GM19455 (cell line): ENCODE measurements around the gene POLR3B.
"Not testable (repeated sequence)": the region's sequence is repeated elsewhere in the genome, so short reads cannot be mapped to it uniquely, and the experiment has no call there.

ENCODE experiments used
- ATAC-seq: cut with Tn5 transposase; IDR thresholded peaks from one replicate; pipeline ENCODE4 v1.9.1; 2021; ENCODE audit not compliant: unreplicated experiment

The POLR3B gene

DNA sequence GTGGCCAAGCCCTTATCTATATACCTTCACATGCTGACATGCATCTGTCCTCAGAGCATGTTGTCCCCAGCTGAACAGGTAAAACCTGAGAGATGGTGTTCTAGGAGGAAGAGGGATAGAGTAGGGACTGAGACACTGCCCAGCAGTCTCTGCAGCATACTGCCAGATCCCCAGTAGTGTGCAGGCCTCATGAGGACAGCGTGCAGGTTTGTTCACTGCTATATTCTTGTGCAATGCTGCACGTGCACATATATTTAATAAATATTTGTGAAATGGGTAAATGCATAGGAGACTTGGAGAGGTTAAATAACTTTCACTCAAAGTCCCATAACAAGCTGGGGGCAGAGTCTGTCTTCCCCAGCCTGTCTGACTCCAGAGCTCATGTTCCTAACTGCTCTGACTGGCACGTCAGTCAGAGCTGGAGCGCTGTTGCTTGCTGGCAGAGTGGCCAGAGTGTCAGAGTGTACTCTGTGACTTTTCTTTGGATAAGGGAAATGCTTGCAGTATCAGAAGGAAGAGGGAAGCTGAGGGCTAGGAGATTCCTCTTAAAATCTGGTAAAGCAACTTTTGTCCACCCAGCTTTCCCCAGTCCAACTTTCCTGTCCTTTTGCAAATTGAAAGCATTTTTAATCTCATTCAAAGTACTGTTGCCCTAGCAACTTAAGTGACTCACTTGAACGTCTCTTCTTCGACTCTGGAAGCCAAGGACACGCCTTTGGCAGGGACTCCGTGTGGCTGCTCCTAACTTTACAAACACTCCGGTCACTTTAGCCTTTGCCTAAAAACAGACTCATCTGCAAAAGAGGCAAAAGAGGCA lies 14.9 kb upstream of the POLR3B start:
- ATAC-seq = no peak

DNA sequence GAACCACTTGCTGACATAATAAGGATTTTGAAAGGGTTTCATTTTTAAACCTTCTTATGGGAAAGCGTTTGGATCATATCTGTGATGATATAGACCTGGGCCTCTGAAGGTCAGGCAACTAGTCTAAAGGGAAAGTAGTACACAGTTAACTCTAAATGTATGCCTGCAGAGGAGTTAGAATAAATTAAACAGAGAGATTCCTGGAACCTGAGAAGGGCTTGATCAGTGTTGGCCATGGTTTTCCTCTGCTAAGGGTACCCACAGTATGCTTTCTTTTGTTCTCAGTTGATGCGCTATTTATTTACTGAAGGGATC lies 14.4 kb upstream of the POLR3B start:
- ATAC-seq = no peak

DNA sequence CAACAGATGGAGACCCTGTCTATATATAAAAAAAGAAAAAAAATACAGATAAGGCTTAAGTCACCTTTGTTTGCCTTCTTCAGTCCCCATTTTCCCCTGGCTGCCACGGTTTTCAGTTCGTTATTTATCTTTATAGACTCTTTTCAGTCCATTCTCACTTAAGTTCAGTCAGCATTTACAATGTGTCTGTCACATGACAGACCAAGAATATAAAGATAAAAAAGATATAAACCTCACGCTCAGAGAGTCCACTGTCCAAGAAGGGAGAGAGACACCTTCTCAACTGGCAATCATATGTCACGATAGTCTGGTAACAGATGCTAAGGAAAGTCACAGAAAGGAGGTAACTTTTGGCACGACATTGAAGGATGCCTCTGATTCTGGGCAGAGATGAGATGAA lies 13.4 kb upstream of the POLR3B start:
- no peak for ATAC-seq

DNA sequence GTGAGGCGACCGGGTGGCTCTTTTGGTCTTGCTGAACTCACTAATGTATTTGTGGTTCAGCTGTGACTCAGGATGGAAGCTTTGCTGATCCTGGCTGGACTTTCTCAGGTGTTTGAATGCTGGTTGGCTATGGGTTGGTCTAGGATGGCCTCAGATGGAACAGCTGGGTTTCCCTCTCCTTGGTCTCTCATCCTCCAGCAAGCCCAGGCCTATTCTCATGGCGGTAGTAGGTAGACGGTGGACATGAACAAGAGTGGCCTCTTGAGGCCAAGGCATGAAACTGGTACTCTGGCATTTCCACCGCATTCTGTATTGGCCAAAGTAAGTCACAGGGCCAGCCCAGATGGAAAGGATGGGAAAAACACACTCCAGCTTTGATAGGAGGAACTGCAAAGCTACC lies 11.8 kb upstream of the POLR3B start:
- no peak for ATAC-seq

DNA sequence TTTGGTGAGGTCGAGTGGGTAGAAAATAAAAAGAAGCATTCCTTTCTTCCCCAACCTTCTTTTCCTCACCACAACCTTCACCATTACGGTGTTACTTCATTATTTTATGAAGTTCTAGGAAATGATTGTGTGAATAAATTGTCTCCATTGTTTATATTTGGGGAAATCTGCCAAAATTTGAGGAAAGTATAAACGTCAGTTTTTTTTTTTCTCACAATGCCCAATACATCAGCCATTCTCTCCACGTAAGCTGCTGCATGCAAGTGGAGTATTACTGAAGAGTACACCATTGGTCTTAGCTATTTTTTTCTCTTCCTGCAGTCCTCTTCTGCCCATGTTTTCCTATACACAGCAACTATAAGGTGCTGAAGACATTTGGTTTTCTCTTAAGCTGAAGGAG lies 9.1 kb upstream of the POLR3B start:
- ATAC-seq = no peak

DNA sequence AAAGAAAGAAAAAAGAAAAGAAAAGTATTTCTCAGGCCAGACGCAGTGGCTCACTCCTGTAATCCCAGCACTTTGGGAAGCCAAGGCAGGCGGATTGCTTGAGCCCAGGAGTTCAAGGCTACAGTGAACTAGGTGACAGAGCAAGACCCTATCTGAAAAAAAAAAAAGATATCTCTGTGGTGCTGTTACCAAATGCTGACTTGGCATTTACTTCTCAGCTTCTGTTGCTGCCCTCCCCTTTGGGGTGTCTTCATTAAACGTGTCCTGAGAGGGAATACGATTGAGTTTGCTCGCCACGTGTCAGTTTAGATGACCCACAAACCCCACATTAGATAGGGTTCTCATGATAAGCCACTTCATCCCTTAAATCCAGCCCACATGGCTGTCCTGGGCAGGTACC lies 4.4 kb upstream of the POLR3B start:
- ATAC-seq = no peak

DNA sequence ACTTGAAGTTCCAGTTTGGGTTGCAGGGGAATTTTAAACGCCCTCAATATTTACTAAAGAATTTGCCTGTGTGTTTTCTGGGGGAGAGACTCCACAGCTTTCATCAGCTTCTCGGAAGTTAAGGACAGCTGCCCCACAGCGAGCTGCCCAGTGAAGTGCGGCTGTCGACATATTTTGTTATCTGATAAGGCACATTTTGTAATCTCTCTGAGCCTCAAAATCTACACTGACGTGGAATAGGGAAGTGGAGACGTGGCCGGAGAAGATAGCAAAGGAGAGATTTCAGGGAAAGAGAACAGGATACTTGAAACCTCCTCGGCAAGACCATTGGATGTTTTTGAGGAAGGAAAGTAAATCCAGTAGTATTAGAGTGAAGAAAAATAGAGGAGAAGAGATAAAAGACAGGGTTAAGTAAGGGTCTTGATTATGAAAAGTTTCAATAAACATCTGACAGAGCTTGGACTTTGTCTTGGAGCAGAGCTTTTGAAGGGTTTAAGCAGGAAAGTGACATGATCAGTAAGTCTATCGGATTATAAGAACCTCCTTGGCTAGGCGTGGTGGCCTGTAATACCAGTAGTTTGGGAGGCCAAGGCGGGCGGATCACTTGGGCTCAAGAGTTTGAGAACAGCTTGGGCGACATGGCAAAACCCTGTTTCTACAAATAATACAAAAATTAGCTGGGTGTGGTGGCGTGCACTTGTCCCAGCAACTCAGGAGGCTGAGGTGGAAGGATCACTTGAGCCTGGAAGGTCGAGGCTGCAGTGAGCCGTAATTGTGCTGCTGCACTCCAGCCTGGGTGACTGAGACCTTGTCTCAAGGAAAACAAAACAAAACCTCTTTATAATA lies 1.1 kb downstream of the POLR3B start:
- peak; percentile 14 for ATAC-seq

DNA sequence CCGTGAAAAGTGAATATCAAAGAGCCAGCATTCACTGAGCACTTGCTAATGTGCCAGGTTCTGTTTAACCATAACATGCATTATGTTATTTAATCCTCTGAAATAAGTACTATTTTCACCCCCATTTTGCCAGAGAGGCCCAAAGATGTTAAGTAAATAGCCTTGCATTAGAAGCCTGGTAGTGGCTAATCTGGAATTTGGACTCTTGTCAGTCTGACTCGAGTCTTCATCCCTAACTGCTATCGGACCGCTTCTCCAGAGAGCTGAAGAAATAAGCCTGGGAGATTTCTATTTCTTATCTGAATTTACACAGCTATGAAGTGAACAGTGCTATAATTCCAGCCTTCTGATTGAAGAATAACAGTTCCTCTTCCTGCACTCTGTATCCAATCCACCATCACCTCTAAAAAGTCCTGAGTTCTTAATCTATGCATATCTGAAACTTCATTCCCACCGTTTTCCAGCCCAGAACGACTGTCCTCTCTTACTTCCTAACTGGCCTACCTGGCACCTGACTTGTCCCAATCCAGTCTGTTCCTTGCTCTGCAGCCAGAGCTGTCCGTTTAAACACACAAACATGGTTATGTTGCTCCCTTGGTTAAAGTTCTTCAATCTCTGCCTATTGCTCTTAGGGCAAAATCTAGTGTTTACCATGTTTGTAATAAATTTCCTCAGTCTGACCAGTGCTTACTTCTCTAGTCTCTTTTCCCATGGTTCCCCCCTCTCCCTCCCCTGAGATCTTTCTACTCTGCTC lies 2.3 kb downstream of the POLR3B start:
- no peak for ATAC-seq

DNA sequence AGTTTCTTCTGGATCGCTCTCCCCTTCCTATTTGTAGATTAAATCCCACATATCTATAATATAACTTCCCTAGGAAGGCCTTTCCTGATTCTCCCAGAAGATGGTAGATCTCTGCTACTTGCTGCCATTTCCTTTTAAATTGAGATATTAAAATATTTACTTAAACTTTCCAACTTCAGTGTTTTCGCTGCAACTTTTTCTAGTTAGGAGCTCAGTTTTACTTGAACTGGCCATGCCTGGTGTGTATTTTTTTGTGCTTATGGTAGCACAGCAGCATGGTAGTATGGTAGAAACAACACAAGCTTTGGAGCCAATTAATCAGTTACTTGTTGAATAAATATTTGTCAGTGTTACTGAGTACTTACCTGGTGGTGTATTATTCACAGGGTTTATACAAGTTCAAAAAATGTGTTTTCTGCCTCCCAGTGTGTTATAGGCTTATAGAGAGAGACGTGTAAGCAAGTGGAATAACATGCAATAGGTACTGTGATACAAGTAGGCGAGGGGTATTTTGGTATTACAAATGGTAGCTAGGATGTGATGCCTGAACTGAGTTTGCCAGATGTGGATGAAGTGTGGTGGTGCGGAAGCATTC lies 2.9 kb downstream of the POLR3B start:
- ATAC-seq = no peak

DNA sequence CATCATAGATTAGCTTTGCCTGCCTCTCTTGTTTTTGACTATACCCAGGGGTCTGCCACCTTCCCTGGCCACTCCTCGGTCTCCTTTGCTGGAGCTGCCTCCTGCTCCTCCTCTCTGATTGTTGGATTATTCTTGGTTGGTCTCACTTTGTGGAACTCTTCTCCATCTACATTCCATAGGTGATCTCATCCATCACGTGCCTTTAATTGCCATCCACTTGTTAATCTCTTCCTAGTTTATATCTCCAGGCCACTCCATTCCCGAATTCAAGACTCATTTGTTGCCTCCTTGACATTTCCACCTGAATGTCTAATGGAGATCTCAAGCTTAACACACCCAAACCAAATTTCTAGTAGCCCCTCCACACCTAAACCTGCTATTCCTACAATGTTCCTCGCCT lies 5.4 kb downstream of the POLR3B start:
- no peak for ATAC-seq

DNA sequence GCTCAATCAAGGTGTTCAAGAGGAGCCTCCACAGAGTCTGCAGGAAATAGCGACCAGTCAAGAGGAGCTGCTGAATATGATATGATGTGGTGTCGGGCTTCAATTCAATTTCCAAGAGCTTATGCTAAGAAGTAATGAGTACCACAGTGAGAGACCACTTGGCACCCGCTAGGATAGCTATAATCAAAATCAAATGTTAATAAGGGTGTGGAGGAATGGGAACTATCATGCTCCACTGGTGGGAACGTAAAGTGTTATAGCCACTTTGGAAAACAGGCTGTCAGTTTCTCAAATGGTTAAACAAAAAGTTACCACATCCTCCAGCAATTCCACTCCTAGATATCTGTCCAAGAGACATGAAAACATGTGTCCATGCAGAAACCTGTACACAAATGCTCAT lies 6.7 kb downstream of the POLR3B start:
- ATAC-seq = no peak

DNA sequence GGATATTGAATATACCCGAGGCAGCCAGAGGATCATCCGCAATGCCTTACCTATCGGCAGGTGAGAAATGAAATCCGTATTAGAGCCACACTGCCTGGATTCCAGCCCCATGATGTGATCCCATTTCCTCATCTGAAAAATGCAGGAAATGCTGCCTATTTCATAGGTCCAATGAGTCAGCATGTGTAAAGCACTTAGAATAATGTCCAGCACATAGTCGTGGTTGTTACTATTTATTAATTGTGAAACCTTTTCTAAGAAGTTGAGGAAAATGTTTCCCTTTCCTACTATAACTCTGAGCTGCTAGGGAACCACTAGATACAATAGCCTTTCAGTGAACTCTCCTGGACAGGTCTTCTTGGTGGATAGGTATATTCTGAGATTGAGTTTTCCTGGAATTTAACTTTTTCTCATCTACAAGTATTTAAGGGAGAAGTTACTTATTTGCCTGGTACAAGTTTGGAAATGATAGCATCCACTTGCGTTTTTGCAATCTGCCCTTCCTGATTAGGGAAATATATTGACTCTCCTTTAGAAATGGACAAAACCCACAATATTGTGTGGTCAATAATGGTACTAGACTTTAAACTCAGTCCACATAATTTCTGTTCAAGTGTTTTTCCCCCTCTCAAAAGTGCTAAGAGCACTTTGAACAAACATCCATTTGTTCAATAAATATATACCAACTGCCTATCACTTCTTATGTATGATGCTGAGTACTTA lies 12.2 kb downstream of the POLR3B start:
- no peak for ATAC-seq

DNA sequence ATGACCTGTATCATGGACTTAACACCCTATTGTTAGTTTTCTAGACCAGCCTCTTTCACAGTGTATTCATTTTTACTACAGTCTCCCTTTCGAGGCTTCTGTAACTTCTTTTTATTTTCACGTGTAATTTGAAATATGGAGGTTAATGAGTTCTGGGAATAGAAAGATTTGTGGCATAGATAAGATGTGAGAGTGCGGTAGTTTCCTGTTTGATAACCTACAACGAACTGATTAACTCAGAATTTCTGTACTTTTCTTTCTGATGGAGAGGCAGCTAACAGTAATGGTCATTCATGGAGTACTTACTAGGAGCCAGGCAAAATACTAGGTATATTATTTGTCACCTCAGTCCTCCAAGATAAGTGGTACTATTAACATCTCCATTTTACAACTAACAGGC lies 21.2 kb downstream of the POLR3B start:
- no peak for ATAC-seq

DNA sequence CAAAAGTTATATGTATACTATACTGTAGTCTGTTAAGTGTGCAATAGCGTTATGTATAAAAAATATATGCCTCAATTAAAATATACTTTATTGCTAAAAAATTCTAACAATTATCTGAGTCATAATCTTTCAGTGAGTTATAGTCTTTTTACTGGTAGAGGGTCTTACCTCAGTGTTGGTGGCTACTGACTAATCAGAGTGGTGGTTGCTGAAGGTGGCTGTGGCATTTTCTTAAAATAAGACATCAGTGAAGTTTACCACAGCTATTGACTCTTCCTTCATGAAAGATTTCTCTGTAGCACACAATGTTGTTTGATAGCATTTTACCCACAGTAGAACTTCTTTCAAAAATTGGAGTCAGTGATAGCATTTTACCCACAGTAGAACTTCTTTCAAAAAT lies 23.4 kb downstream of the POLR3B start:
- no peak for ATAC-seq

DNA sequence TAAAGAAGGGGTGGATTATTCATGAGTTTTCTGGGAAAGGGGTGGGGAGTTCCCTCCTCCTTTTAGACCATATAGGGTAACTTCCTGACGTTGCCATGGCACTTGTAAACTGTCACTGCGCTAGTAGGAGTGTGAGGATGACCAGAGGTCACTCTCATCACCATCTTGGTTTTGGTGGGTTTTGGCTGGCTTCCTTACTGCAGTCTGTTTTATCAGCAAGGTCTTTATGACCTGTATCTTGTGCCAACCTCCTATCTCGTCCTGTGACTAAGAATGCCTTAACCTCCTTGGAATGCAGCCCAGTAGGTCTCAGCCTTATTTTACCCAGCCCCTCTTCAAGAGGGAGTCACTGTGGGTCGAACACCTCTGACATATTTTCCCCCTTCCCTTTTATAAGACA lies 24.3 kb downstream of the POLR3B start:
- ATAC-seq = not testable (repeated sequence)

DNA sequence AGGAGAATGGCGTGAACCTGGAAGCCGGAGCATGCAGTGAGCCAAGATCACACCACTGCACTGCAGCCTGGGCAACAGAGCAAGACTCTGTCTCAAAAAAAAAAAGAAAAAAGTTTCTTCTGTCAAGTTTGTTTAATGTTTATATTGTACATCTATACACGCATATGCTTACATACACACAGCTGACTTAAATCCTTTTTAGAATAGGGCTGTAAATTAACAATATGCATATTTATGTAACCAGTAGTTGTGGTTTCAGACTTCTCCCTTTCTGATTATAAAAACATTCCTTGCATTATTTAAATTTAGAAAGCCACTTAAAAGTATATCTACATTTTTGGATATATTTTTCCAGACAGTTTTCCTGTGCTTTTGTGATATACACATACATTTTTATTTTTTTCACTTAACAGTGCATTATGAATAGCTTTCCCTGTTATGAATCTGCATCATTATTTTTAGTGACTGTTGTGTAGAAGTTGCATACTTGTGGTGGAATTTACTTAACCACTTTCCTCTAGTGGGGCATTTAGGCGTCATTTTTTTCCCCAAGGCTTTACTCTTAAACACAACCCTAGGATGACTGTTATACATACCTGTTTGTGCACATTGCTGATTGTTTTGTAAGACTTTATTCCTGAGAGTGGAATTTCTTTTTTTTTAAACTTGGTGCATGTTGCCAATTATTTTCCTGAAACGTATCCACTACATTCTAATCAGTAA lies 29.4 kb downstream of the POLR3B start:
- no peak for ATAC-seq

DNA sequence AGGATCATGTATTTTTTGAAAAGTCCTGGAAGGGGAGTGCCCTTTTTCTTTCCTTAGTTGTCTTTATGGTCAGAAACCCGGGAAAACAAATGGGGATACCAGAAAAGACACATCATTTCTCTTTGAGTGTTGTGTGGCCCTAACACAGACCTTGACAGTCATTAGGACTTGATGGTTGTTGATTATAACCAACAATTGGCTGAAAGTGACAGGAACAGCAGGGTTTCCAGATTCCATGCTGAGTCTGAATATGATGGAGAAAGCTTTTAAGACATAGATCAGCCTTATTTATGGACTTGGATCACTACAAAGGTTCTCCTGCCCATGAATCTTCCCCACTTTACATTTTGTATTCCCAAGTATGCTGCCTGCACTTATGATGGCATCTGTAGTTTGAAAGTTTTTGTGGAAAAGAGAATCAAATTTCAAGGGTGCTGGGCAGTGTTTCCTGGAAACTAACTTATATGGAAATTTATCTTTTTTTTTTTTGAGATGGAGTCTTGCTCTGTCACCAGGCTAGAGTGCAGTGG lies 30.4 kb downstream of the POLR3B start:
- ATAC-seq = no peak

DNA sequence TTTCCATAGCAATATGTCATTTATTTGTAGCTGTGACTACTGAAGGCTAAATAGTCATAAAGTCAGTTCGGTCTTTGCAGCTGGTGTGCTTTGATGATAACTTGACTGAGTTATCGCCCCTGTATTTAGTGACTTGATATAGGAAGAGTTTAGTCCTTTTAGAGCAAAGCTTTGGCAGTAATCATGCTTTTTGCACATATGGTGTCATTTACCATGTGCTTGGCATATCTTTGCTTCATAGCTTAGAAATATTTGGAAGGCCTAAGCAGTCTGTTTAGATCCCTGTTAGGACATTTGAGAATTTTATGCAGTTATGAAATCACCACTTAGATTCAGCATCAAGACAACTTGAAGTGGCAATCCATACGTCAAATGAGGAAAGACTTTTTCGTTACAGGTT lies 31.6 kb downstream of the POLR3B start:
- no peak for ATAC-seq

DNA sequence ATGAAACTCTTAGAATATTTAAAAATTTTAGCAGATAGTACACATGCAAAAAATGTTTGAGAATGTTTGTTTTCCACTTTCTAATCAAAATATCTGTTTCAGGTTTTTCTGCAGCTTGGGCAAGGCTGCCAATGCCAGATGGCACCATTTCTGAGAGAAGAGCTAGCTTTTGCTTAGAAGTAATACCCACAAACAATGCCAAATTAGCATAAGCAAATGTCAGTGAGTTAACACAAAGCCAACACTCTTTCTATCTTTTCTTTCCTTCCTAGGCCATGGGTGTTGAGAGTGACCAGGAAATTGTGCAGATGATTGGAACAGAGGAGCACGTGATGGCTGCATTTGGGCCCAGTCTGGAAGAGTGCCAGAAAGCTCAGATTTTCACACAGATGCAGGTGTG lies 35.2 kb downstream of the POLR3B start:
- ATAC-seq = no peak

DNA sequence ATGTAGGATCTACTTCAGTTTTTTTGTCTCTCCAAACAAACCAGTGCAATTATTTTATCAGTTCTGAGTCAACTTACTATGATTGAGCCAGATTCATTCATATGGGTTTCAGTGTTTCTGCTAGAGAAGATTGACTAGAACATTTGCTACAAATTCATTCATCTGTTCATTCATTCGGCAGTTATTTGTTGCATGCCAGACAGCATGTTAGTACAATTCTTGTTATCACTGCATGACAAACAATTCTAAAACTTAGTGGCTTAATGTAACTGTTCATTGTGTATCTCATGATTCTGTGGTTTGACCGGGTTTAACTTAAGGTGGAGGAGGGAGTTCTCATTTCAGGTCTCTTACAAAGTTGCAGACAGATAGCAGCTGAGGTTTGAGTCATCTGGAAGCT lies 52.3 kb downstream of the POLR3B start:
- ATAC-seq = no peak
